ENCODE results near the gene NPB.

NPB gene

DNA sequence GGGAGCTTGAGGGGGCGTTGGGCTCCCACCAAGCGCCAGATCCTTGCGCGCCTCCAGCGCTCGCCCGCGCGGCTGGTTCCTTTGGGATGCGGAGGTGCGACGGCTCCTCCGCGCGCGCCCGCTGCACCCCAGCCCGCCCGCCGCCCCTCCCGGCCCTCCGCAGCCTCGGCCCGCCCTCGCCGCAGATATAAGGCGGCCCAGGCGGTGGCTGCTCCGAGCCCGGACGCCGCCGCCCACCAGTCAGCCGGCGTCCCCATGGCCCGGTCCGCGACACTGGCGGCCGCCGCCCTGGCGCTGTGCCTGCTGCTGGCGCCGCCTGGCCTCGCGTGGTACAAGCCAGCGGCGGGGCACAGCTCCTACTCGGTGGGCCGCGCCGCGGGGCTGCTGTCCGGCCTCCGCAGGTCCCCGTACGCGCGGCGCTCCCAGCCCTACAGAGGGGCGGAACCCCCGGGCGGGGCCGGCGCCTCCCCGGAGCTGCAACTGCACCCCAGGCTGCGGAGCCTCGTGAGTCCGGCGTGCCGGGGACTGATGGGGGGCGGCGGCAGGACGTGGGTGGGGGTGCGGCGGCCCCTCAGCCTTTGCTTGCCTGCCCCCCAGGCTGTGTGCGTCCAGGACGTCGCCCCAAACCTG lies at the start of gene NPB:
NPB (plus strand) TSS at position 216 of the 630 bp plus-strand sequence; CDS start at position 256, 40 bp downstream.
- no peak for DNase-seq (ENCODE audit: low read depth)

DNA sequence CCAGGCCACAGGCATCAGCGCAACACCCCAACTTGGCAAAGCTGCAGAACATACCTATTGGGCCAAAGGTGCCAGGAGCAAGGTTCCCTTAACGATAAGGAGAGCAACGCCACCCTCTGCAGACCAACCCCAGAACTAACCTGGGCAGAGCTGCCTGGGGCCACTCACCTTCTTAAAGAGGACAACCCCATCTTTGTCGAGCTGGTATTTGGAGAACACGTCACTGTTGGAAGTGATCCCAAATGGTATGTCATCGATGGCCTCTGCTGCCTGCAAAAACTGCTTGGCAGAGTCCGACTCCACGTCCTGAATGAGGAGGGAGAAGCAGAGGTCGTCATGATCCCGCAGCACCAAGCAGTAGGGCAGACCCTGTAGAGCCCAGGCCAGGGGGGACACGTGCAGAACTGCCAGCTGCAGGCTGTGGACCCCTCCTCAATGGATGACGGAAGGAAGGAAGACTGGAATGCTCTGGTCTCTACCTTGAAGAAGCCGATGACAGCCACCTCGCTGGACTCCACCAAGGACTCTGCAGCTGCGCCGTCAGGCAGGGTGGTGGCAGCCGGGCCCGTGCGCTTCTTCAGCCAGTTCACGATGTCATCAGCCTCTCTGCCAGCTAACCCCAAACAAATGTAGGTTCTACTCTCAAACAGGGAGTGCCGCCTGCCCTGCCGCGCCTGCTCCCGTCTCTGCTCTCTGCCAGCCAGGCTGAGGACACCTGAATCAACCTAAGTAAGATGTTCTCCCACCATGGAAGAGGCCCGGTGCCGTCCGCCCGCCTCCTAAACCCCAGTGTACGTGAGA lies 46.9 kb upstream of the NPB start:
- no peak for DNase-seq (ENCODE audit: low read depth)

DNA sequence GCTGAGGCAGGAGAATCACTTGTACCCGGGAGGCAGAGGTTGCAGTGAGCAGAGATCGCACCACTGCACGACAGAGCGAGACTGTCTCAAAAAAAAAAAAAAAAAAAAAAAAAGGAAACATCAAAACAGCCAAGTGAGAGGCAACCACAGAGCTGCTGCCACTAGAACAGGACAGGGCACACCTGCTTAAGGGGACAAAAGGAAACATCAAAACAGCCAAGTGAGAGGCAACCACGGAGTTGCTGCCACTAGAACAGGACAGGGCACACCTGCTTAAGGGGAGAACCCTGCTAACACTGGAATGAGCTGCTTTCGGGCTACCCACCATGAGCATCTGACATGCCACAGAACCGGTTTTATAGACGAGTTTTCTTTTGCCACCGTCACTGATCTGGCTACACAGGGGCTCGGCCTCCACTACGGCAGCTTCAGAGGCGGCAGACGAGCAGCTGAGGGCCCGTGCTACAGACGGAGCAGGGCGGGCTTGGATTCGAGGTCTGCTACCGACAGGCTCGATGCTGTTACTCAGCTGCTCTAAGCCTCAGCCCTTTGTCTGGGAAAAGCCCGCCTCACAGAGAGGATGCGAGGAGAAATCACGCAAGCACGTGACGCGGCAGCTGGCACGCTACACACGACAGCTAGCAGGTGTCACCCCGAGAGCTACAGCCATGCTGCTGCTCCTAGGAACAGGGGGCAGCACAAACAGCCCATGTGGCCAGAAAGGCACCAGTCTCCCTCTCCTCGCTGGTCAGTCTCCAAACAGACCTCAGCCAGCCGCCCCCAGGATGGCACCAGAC lies 43.7 kb upstream of the NPB start:
- no peak for DNase-seq (ENCODE audit: low read depth)

GRCh38 chr17:81858967-81859905 lies 42.8 kb upstream of the NPB start:
- DNase-seq (ENCODE audit: low read depth): no peak

- DNase-seq (ENCODE audit: low read depth): no peak
These were observed 41.9 kb upstream of the NPB start, which contains the start of gene P4HB for GRCh38 chr17:81859906-81860755. Gene P4HB (minus strand): TSS chr17:81860535. CDS start chr17:81860471, 64 bp downstream.

- peak; percentile 99 for DNase-seq (ENCODE audit: low read depth)
These were observed 41.1 kb upstream of the NPB start for GRCh38 chr17:81860756-81861568.

- no peak for DNase-seq (ENCODE audit: low read depth)
These were observed 38.8 kb upstream of the NPB start for GRCh38 chr17:81863123-81863675.

DNA sequence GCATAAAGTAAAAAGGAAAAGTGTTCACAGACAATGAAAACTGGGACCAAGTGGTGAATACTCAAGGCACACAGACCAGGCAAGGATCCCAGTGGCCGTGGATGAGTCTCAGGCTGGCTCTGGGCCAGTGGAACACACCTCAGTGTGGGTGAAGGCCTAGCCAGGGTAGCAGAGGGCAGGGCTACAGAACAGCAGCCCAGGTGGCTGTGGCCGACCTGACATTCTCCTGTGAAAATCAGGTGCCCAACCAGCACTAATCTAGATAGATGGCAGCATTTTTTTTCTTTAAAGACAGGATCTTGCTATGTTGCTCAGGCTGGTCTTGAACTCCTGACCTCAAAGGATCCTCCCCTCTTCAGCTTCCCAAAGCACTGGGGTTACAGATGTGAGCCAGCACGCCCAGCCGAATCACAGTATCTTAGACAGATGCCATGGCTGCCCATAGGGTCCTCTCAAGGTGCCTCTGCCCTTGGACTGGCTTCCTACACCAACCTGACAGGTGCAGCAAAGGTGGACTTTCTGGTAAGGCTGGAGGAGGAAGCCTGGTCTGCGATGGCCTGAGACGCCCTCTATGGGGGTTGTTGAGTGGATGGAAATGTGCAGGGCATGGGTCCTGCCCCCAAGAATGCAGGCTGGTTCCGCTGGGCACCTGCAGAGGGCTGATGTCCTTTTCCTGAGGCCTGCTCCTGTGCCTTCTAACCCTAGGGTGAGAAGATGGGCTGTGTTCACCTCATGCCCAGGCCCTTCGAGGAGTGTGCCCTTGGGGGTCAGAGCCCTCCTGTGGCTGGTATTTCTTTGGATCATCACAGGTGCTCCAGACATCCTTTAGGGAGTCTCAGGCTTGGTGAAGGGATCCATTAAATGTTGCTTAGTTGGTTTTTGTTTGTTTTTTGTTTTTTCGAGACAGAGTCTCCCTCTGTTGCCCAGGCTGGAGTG lies 37.9 kb upstream of the NPB start:
- DNase-seq (ENCODE audit: low read depth): no peak

DNA sequence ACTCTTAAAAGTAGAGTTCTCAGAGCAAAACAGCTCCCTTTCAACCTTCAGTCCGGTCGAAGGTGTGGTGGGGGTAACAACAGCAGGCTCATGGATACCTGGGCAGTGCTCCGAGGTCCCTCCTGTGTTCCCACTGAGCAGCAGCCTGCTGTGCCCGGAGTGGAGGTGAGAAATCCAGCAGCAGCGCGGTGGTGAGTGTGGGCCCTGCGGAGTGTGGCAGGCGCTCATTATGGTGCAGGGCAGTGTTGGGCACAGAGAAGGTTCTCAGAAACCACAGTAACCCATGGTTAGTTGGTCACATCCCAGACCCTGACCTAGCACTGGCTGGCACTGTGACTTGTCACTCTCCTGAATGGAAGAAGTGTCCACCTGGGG lies 36.7 kb upstream of the NPB start:
- no peak for DNase-seq (ENCODE audit: low read depth)

GRCh38 chr17:81865733-81866439 lies 36.2 kb upstream of the NPB start:
- no peak for DNase-seq (ENCODE audit: low read depth)

DNA sequence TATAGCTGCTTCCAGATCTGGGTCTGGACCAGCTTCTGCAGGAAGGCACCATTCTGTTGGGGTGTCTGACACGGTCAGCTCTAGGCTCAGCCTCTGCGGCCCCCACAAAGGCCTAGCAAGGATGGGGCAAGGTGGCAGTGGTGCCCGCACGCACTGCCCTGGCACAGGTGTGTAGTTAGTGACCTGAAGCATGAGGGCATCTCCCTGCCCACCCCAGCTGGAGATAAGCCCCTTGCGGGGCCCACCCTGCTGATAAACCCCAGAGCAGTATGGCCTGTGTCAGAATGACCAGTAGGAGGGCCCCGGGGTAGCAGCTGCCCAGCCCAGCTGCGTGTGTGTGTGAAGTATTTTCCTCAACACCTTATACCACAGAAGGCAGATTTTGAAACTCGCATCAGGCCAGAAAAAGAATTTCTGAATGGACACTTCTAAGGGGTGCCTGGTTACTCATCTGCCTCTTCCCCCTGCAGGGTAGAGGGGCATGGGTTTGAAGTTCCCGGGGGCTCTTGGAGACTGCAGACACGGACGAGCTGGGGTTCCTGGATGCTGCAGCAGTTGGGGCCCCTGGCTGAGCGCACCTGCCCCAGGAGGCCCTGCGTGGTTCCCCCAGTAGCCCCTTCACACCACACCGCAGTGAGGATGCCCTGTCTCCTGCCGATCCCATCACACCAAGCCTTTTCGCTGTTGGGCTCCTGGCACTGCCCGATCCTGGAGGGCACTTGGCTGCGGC lies 35.4 kb upstream of the NPB start:
- no peak for DNase-seq (ENCODE audit: low read depth)

- no peak for DNase-seq (ENCODE audit: low read depth)
These were observed 34.7 kb upstream of the NPB start for GRCh38 chr17:81867170-81867990.

DNA sequence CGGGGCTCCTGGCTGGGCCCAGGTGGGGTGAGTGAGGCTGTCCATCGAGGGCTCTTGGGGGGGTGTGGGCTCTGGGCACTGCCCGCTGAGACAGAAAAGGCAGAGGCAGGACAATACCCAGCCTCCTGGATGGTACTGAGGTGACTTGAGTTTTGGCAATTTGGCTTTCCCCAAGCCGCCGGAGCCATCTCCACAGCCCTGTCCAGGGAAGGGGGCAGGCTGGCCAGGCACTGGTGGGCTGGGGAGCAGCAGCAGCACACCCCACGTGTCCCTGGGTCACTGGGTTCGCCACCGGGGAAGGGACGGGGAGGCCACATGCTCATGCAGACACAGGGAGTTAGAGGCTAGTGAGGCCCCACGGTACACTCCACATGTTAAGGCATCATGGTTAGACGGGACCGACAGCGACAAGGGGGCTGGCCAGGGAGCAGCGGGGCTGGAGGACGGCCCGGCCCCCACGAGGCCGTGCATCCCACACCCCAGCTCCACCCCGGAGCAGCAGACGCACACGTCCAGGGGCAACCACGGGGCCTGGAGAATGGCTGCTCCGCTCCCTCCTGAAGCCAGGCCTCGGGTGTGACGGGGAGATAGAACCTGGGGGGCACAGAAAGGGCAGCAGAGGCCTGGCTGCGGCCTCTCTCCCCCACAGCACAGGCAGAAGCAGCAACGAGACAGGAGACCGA lies 33.9 kb upstream of the NPB start:
- DNase-seq (ENCODE audit: low read depth): no peak

DNA sequence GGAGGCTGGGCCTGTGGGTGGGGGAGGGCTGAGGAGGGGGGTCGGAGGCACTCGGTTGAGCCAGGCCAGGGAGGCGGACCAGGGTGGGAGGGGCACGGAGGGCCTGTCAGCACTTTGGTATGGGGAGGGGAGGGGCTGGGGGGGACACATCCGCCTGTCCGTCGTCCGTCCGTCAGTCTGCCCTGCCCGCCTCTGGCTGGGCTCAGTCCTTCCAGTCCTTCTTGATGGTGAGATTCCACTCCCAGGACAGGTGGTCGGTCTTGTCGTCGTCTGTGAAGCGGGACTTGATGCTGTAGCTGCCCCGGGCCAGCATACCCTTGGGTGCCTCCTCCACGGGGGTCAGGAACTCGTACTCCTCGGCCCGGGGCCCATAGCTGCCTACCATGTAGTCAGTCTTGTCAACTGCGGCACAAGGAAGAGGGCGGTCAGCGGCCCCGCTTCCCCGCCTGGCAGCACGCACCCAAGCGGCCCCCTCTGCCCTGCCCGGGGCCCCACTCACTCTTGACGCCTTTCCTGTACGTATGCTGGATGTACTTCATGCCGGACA lies 33.3 kb upstream of the NPB start:
- DNase-seq (ENCODE audit: low read depth): no peak
